Stimulated activated naive CD8-positive, alpha-beta T cell treated with anti-CD3 and anti-CD28 coated beads, Interleukin-15, Interleukin-2, amounts not matched to agents 100 U/mL and 50 U/mL, for 24 hours (primary cell): Measurements from ENCODE around the gene CYB561A3.

ENCODE experiments used
- ATAC-seq: fragments of 150-1000 bp; cut with Tn5 transposase; one replicate; pipeline ENCODE4 v1.10.0; 2021
- DNase-seq: peaks from one replicate; pipeline ENCODE4 v3.0.0; 2021

The CYB561A3 gene

DNA sequence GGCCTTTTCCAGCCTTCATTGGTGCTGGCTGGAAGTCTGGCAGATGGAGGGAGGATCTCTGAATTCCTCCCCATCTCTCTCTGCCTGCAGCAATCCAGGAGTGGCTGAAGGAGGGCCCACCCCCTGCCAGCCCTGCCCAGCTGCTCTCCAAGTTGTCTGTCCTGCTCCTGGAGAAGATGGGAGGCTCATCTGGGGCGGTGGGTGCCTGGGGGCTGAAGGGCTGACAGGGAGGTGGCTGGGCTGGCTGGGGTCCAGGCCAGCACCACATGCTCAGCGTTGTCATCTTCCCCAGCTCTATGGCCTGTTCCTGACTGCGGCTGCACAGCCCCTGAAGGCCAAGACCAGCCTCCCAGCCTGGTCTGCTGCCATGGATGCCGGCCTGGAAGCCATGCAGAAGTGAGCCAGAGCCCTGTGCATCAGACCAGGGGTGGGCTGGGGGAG, 16.5 kb downstream of the CYB561A3 start:
- DNase-seq = no peak
- no peak for ATAC-seq

DNA sequence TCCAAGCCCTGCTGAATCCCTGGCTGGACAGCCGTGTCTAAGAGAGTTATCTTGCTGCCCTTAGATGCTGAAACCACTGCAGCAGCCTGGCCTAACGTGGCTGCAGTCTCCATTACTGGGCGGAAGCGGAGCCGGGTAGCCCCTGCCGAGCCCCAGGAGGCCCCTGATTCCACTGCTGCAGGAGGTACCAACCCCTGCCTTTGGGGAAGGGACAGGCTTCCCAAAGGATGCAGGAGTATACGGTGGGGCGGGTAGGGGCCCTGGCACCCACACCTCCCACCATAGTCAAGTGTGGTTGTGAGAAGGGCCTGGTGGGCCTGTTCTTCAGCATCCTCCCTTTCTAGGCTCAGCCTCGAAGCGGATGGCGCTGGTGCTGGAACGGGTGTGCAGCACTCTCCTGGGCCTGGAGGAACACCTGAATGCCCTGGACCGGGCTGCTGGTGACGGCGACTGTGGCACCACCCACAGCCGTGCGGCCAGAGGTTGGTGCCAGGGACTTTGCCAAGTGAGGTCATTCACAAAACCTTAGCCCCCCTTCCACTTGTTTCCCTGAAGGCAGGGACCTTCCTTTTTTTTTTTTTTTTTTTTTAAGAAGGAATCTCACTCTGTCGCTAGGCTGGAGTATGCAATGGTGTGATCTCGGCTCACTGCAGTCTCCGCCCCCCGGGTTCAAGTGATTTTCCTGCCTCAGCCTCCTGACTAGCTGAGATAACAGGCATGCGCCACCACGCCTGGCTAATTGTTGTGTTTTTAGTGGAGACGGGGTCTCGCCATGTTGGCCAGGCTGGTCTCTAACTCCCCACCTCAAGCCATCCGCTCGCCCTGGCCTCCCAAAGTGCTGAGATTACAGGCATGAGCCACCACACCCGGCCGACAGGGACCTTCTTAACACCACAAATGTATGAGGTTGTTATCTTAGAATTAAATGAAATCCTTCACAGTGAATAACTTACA, 17.6 kb downstream of the CYB561A3 start:
- ATAC-seq (no peak), DNase-seq (no peak)

DNA sequence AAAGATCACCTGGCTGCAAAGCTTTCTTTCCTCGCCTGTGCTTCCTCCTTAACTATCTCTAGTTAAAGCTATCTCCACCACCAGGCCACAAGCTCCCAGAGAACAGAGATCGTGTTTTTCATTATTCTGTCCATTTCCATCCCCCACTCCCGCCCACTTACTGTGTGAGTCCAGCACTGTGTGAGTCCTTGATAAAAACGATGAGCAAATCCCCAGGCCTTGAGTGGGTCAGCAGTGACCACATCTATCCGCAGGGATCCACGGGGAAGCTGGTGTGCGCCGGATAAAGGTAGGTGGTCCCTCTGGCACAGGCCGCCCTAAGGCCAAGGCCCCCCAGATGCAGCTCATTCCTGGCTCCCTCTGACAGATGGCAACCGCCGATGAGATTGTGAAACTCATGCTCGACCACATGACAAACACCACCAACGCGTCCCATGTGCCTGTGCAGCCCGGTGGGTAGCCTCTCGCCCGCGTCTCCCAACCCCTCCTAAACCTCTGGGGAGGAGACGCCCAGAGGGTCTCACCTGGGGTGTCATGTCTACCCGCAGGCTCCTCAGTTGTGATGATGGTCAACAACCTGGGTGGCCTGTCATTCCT, 19.4 kb downstream of the CYB561A3 start:
- ATAC-seq (no peak), DNase-seq (no peak)

DNA sequence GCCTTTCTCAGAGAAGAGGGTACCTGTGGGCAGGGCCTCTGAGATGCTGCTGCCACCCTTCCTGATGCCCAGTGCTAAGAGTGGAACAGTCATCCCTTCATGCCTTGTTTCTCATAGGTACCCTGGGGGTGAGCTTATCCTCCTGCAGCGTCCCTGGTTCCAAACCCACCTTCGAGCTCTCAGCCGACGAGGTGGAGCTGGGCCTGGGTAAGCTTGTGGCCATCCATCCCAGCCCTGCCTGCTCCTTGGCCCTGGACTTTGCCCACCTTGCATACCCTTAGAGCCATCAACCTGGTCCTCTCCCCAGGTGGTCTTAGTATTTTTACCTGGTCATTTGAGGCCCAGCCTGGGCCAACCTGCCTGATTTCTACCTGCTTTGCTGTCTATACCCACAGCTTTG, 20.0 kb downstream of the CYB561A3 start:
- no peak for ATAC-seq
- no peak for DNase-seq

DNA sequence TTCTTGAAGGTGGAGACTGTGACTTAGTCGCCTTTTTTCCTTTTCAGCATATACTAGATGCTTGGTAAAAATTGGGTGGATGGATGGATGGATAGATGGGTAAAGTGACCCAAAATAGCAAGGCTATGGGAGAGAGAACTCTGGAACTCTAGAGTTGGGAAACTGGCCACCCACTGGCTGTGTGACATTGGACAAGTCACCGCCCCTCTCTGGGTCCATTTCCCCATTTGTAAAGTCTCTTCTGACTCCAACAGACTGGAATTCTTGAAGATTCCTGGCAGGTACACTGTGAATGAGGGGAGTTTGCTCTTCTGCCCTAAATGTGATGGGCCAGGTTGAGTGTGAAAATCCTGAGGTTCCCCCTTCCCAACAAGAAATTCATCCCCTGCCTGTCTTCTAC, 20.7 kb downstream of the CYB561A3 start:
- DNase-seq (no peak), ATAC-seq (no peak)

DNA sequence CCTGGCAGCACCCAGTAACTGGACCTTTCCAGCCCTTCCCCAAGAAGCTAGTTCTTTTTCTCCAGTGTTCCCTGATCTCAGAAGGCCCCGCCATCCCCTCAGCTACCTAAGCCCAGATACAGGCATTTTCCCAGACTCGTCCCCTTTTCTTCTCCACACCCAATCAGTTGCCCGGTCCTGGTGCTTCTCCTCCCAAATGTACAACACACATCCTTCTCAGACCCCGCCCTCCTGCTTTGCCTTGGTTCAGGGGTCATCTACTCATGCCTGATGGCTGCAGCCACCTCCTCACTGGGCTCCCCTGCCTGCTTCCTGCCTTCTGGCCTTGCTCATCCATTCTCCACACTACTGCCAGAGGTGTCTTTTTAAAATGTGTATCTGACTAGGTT, 22.2 kb downstream of the CYB561A3 start:
- ATAC-seq = no peak
- DNase-seq = no peak

DNA sequence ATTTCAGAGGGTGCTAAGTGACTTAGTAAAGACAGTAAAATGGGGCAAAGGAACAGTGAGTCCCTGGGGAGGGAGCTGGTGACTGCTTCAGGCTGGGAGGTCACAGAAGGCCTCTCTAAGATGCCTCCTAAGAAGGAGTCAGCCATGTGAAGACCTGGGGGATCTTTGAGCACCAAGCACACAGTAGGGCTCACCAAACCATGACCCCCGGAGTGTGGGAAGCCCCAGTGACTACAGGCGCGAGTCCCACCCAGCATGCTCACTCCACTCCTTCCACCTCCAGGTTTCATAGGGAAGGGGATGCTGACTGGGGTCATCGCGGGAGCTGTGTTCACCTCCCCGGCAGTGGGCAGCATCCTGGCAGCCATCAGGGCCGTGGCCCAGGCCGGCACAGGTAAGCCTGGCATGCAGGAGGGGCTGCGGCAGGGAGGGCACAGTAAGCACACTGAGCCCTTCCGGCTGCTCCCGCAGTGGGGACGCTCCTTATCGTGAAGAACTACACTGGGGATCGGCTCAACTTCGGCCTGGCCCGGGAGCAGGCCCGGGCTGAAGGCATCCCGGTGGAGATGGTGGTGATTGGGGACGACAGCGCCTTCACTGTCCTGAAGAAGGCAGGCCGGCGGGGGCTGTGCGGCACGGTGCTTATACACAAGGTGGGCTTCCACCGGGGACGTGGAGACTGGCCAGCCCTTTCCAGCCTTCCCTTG, 22.7 kb downstream of the CYB561A3 start:
- ATAC-seq (no peak), DNase-seq (no peak)

DNA sequence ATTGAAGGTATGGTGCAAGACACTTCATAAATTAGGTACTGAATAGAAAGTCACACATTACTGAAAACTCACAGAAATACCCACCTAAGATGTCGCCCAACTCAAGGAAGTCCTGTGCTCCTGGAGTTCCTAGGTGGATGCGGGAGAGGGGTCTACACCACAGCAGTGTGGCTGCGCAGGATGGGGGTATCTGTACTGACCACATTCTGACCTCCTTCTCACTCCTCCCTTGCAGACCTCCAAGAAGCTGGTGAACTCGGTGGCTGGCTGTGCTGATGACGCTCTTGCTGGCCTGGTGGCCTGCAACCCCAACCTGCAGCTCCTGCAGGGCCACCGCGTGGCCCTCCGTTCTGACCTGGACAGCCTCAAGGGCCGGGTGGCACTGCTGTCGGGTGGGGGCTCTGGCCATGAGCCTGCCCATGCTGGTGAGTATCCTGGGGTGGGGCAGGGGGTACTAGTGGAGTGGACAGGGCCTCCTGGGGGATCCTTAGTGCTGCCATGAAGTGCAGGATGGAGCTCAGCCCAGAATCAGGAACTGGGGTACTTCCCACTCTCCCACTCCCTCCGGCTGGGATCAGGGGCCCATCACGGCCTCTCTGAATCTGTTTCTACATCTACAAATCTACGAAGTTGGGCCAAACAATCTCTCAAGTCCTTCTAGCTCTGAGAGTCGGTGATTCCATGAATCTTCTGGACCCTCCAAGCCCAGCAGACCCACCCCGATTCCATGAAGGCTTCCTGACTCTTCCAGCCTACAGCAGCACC, 23.8 kb downstream of the CYB561A3 start:
- no peak for DNase-seq
- no peak for ATAC-seq

DNA sequence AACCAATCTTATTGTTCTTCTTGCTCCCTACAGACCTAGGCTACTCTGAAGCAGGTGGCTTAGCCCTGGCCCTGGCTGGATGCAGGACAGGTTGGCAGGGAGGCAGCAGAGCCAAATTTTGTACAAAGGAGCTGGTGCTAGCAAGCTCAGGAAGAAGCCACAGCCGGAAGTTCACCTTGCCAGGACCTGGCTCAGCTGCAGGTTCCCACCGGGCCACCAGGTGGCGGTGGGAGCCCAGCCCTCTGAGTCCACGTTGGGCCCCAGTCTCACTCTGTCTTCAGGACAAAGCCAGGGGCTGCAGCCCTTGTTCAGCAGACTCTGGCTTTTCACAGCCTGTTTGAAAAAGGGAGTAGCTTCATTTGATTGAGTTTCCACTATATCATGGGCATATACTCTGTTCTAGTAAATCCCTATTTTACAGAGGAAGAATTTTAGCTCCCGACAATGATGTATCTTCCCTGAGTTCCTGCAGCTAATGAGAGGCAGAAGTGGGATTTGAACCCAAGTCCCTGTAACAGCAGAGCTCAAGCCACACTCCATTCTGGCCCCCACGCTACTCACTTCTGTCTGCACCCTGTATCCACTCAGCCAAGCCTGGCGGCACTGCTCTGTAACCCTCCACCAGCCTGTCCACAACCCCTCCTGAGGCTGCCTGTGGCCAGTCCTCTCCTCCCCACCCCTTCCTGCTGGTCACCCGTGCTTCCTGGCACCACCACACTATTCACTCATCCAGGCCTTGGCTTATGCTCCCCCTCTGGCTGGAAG, 25.3 kb downstream of the CYB561A3 start:
- DNase-seq = peak; percentile 86

DNA sequence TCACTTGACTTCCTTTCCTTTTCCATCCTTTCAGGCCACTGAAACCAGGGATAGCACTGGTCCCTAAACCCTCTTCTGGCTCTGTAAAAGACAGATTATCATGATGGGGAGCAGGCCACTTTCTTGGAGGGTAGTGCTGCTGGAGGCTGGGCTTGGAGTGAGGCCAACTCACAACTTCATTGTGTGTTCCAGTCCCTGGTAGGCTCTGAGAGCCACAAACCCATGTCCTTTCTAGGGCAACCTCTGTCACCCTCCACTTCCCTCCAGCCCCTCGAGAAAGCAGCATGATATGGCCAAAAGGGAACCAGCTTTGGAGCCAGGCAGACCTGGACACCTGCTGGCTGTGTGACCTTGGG, 26.3 kb downstream of the CYB561A3 start:
- no peak for ATAC-seq
- DNase-seq = no peak

More for the DNA sequence above, 25.3 kb downstream of the CYB561A3 start:
- ATAC-seq = peak; percentile 67

DNA sequence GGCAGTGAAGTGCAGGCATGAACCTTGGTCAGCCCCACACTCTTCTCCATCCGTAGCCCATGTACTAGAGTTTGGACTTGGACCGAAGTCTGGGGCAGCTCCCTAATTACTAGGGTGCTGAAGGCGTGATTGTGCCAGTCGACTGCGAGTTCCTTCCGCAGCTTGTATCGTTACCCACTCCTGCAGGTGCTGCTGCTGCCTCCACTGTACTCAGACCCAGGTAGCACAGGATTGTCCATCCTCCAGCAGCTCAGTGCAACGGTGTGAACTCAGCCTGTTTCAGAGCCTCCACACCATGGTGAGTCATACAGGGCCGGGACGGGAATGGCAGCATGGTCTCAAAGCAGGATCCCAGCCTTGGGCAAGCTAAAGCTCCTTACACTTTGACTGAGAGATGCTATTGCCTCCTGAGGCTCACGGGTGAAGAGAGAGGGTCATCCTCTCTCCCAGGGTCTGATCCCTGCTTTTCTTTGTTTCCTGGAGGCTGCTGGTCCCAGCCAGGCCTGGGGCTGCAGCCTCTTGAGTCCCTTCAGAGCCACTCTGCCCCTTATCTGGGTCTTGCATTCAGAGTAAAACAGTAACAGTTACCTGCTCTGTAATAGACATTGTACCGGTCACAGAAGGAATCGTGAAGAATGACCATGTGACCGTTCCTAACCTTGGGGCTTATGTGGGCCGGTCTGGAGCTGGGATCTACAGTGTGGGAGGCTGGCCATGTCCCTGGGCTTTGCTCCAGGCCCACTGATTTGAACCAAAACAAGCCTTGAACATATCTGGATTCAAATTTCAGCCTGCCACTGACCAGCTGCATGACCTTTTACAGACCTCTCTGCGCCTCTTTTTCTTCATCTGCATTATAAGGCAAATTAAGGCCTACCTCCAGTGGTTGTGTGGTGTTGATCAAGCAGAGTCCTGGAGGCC, 27.0 kb downstream of the CYB561A3 start:
- ATAC-seq = no peak
- DNase-seq = peak; percentile 17

DNA sequence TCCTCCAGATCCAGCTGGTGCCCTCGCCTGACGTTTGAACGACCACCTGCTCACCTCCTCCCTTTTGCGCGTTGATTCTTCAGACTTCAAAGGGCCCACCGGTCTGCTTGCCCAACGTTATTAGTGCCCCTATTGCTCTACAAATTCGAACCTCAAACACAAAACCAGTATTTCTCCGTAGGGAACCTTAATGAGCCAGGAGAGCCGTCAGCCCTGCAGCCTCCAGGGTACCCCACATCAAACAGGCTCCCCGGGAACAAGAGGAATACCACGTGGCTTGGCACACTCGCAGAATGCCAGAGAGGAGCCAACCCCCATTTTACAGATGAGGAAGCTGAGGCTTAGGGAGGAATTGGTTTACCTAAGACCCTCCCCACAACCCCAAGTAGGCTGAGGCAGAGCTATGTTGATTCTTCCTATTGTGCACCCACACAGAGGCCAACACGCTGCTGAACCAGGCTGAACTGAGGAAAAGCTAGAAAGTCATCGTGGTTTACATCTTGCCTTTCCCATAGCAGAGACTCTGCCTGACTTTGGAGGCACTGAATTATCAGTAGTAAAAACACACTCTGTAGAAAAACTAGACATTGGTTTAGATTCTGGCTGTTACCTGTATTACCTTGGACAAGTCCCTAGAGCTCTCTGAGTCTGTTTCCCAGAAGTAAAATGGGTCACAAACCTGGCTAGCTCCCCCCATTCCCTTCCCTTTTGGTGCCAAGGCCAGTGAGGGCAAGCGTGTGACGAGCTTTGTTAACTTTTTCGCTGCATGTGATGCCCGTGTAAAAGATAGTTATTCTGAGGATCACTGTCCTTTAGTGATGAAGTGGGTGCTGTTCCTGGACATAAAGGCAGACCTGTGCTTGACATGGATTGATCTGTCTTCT, 27.9 kb downstream of the CYB561A3 start:
- ATAC-seq = no peak

DNA sequence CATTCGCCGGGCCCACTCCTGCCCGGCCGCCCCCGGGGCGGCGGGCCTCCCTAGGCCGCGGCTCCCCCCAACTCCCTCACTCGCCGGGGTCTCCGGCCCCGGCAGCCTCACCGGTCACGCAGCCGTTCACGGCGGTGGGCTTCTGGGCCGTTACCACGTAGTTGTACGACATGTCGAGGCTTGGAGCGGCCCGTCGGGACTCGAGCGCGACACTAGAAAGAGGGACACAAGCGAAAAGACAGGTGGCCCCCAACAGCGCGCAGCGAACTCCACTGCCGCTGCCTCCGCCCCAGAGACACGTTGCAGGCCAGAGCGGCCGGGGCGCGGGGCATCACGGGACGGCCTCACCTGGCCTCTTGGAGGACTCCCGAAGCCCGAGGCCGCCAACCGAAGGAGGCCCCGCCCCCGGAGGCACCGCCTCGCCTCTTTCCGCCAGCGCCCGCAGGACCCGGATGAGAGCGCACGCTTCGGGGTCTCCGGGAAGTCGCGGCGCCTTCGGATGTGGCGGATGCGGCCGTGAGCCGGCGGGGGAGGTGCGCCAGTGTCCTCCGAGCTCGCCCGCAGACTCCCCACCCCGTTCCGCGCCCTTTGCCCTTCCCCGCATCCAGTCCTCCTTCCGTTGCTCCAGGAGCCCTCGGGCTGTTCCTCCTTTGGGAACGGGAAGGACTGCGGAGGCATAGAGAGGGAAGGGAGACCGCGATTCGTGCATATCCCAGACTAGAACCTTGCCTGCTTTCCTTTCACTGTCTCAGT, 28.7 kb downstream of the CYB561A3 start, which contains the start of the genes DDB1 and TKFC:
Gene DDB1, minus strand, starts transcription at position 309 of the 753 bp plus-strand sequence. Its CDS starts 137 bp downstream, at position 172.
Gene TKFC, plus strand, starts transcription at position 432 of the 753 bp plus-strand sequence. CDS start 1,501 bp downstream, outside the sequence.
- DNase-seq = peak; percentile 98
- ATAC-seq = peak; percentile 96

More for the DNA sequence above, 27.9 kb downstream of the CYB561A3 start:
- DNase-seq = peak; percentile 29

DNA sequence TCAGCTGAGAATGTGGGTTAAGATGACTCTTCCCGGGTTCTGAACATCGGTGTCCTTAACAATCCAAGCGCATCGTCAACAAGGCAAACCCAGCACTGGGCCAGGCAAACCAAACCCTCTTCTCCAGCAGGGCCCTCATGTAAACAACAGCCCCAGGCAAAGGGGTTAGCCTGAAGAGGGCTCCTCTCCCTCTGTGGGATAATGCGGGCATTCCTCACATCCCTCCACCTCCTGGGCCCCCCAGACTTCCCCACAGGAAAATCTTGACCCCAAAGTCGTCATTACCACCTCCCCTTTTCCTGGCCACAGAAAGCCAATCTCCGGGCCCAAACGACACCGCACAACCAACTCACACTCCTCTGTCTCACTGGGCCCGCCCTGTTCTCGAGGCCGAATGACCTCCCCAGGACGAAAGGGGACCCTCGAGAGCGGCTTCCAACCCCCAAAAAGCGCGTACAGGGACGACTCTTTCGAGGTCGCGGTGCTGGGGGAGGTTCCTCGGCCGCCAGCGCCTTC, 29.3 kb downstream of the CYB561A3 start:
- DNase-seq = peak; percentile 27
- no peak for ATAC-seq

DNA sequence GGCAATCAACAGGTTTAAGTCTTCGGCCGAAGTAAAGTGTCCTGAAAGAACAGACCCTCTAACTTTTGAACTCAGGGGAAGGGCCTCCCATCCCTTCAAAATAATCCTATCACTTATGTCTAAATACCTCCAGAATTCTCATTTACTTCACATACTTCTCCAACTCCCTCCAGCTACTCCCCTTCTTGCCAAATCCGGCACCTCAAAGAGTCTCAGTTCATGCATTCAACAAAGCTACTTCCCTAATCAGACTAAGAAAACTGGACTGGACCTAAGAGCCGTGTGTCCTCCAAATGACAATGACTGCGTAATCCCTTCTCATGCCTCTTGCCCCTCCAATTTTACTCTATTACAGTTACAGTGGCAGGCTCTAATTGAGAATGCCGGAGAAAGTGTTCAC, 30.0 kb downstream of the CYB561A3 start:
- ATAC-seq (no peak), DNase-seq (no peak)

DNA sequence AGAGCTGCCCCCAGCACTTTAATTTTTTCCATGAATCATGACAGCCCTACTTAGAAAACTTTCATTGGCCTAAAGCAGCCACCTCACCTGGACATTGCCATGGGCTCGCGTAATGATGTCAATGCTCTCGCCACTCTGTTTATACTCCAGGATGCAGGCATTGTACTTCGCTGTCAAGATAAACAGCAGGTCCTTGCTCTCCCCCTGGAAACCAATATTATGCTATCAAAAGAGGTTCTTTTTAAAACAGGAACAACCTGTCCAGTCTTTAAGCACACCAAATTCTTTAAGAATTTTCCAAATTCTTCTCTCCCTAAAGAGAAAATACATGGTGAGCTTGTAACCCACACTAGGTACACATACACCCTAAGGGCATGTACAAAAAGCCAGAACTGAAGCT, 31.8 kb downstream of the CYB561A3 start:
- ATAC-seq = no peak
- no peak for DNase-seq

DNA sequence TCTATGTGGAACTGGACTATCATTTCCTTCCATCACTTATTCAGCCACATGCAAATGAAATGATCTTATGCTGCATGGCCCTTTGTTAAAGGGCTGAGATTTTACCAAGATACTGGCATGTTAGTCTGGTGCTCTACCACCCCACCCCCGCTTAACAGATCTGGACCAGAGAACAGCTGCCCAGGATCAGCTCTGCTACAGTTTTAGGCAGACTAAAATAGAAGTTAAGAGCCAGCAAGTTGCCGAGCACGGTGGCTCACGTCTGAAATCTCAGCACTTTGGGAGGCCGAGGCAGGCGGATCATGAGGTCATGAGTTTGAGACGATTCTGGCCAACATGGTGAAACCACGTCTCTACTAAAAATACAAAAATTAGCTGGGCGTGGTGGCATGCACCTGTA, 33.3 kb downstream of the CYB561A3 start:
- DNase-seq (no peak), ATAC-seq (no peak)

DNA sequence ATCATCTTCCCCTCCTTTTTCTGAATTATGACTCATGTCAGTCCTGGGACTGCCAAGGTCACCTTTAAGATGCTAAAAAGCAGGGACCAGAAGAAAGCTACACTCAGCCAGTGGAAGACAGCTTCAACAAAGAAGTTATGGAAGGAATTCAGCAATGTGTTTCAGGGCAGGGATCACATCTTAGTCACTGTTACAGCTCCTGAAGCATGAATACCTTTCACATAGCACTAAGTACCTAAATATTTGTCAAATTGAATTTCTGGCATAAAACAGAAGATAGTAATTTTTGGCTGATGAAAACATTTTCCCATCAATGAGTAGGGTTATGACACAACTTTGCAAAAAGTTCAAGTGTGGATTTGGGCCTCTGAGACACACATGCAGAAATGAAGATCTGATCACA, 34.0 kb downstream of the CYB561A3 start:
- DNase-seq = no peak
- no peak for ATAC-seq
